Panc1 (cell line): Measurements from ENCODE around the gene TFE3. TPM values are rescaled to one million over a fixed set of nuclear protein-coding genes. Genes with fewer than 3 reads are reported as not detected.
A peak's percentile ranks its signal among the peaks of the same experiment; 100 is the strongest.

ENCODE experiments used
- ATAC-seq: fragments of 200-7000 bp; cut with Tn5 transposase; 2 replicates; pipeline ENCODE4 v1.9.1; 2020; ENCODE audit warnings: mild to moderate bottlenecking, moderate library complexity
- BruUV-seq: library from RNA; stranded (reverse); fragments of 400-500 nt; replicated peaks from 2 replicates; lab custom pipeline; 2021; lab: Mats Ljungman, UMichigan
- CTCF ChIA-PET: fragments of 300-600 bp; sonication (Branson Sonifier 250); formaldehyde crosslinking; loops from one replicate; lab custom pipeline; 2022; ENCODE audit warnings: antibody characterized with exemption; lab: Charles Lee
- POLR2A ChIA-PET: fragments of 300-600 bp; sonication (Branson Sonifier 250); formaldehyde crosslinking; loops from one replicate; lab custom pipeline; 2022; ENCODE audit warnings: antibody characterized with exemption; lab: Charles Lee
- DNase-seq: peaks from one replicate; pipeline ENCODE4 v3.0.0-alpha.2; 2010; ENCODE audit warnings: low read depth, low spot score
- H3K27ac ChIP-seq: 2 replicates; pipeline ENCODE4 v1.5.1; 2011; ENCODE audit warnings: mild to moderate bottlenecking, low read length, inconsistent platforms
- H3K27me3 ChIP-seq: fragments of 200-500 bp; sonication (Bioruptor generic); 2 replicates; pipeline ENCODE4 v1.6.0; 2014; ENCODE audit warnings: low read length, inconsistent platforms; ENCODE audit not compliant: control insufficient read depth, insufficient read depth
- H3K36me3 ChIP-seq: fragments of 200-500 bp; sonication (Bioruptor generic); 2 replicates; pipeline ENCODE4 v1.5.1; 2014; ENCODE audit warnings: inconsistent platforms, mild to moderate bottlenecking, low read length, moderate library complexity; ENCODE audit not compliant: control insufficient read depth, insufficient read depth
- H3K4me1 ChIP-seq: 2 replicates; pipeline ENCODE4 v1.5.1; 2011; ENCODE audit warnings: inconsistent platforms, mild to moderate bottlenecking, low read length, moderate library complexity; ENCODE audit not compliant: control insufficient read depth, insufficient read depth
- H3K4me3 ChIP-seq, 2 experiments: 2 replicates each; pipeline ENCODE4 v1.5.1; 2011 to 2012; ENCODE audit warnings: low read depth in 2 of 2, low read length in 2 of 2, mild to moderate bottlenecking in 2 of 2, inconsistent platforms in 1 of 2, moderate library complexity in 1 of 2
- H3K9me3 ChIP-seq: fragments of 200-500 bp; sonication (Bioruptor generic); 2 replicates; pipeline ENCODE4 v1.5.1; 2014; ENCODE audit warnings: low read depth, mild to moderate bottlenecking, inconsistent platforms, low read length, moderate library complexity; ENCODE audit not compliant: control insufficient read depth, insufficient read depth
- CTCF ChIP-seq: fragments of 450-650 bp; IDR thresholded peaks from 2 replicates; pipeline ENCODE4 v1.5.1; 2017; ENCODE audit warnings: mild to moderate bottlenecking
- POLR2AphosphoS5 ChIP-seq: IDR thresholded peaks from 2 replicates; pipeline ENCODE4 v1.6.1; 2012; ENCODE audit warnings: mild to moderate bottlenecking, low read depth, low read length, moderate library complexity
- REST ChIP-seq, 2 experiments: IDR thresholded peaks; 2 replicates each; pipeline ENCODE4 v1.6.1; 2011 to 2012; ENCODE audit warnings: low read depth in 2 of 2, control low read depth in 1 of 2, low read length in 1 of 2, mild to moderate bottlenecking in 1 of 2, moderate library complexity in 1 of 2; ENCODE audit not compliant: insufficient read depth in 1 of 2
- SIN3A ChIP-seq: IDR thresholded peaks from 2 replicates; pipeline ENCODE4 v1.6.1; 2012; ENCODE audit warnings: low read depth, mild to moderate bottlenecking, low read length, moderate library complexity, borderline replicate concordance; ENCODE audit not compliant: insufficient read depth
- TCF7L2 ChIP-seq: IDR thresholded peaks from 2 replicates; pipeline ENCODE4 v1.6.1; 2011; ENCODE audit warnings: mild to moderate bottlenecking, low read depth, low read length, inconsistent platforms
- in situ Hi-C: cut with HindIII; loops from 2 replicates; pipeline ENCODE4 v1.10.0; 2016; ENCODE audit warnings: low sequenced_read_pairs, low pct_unique_long_range_greater_than_20kb
- intact Hi-C: fragments of 100-400 bp; cut with micrococcal nuclease; formaldehyde crosslinking; loops from one replicate; pipeline ENCODE4 v1.10.0; 2022; ENCODE audit not compliant: unreplicated experiment
- total RNA-seq: library from RNA; stranded (reverse); gene quantifications from one replicate; pipeline ENCODE4 v1.2.1, GENCODE V29; 2021; ENCODE audit not compliant: unreplicated experiment

Gene TFE3
- total RNA-seq, 1 experiment from 2014 or later = 45.9 TPM

DNA sequence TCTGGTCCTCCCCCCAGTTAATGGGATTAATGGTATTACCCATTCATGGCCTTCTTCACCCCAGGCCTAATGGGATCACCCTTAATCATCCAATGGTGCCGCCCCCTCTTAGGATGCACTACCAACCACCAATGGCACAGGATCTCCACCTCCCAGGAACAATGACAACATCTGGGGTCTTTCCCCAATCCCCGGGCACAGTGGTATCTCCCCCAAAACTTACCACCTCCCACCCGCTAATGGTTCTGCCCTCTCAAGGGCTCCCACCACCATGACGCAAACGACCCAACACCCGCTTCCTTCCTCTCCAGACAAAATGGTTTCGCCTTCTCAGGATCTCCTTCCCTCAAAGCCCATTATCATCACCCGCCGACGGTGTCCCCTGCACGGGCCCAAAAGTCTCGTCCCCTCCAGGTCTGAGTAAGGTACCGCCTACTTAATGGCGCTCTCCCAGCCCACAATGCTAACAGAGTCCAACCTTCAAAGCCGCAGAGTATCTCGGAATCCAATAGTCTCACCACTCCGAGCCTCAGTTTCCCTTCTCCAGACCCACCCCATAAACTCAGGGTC, 41.6 kb downstream of the TFE3 start:
- TF ChIP-seq SIN3A = no peak

GRCh38 chrX:49000636-49001035, 42.5 kb downstream of the TFE3 start:
- ATAC-seq (no peak), DNase-seq (no peak)
- Histone ChIP-seq H3K36me3 (no peaks in the 10 kb centered on the region; the same call in 1 of the 2 replicates), H3K4me3 (no peak overlapping the region; a peak in 1 of 4 replicates), H3K4me1 (0 out of 2 replicates have a peak, but pooled peaks cover 3% of the 10 kb centered on the region), H3K9me3 (no peaks in the 10 kb centered on the region), H3K27me3 (no peaks in the 10 kb centered on the region), H3K27ac (no peak overlapping the region)
- CTCF ChIA-PET = no interaction called here
- BruUV-seq = no TSS peak
- intact Hi-C loops (no loop called here), in situ Hi-C loops (no loop called here)
- POLR2A ChIA-PET = interaction anchor here (0.6 kb wide), 1 partner anchor 261 kb away, joined by 3 read pairs; no protein-coding TSS in a partner anchor
- TF ChIP-seq REST (IDR thresholded peaks at IDR 0.05; ENCODE audit: insufficient read depth in 1 of 2, low read depth in 2 of 2, low read length in 1 of 2) = no peak
- no peak for TF ChIP-seq POLR2AphosphoS5
- TF ChIP-seq CTCF = no peak
- TF ChIP-seq SIN3A = no peak
- TF ChIP-seq TCF7L2 = no peak

More for the DNA sequence above, 41.6 kb downstream of the TFE3 start:
- intact Hi-C loops = no loop called here
- DNase-seq (no peak), ATAC-seq (peak; percentile 59)
- H3K36me3 ChIP-seq = no peaks in the 10 kb centered on the region; the same call in 1 of the 2 replicates
- no peaks in the 10 kb centered on the region for H3K9me3 ChIP-seq
- H3K4me3 ChIP-seq = peak overlapping the region; percentile 94 to 99
- ChIA-PET CTCF (no interaction called here), POLR2A (interaction anchor here (1.0 kb wide), 1 partner anchor 30 kb away, joined by 3 read pairs; the partner anchor contains the start of gene KCND1)
- H3K27ac ChIP-seq = peak overlapping the region; percentile 96
- 0 out of 2 replicates have a peak, but pooled peaks cover 3% of the 10 kb centered on the region for H3K4me1 ChIP-seq
- H3K27me3 ChIP-seq = no peaks in the 10 kb centered on the region
- in situ Hi-C loops = no loop called here
- TSS peak; percentile 81 for BruUV-seq

DNA sequence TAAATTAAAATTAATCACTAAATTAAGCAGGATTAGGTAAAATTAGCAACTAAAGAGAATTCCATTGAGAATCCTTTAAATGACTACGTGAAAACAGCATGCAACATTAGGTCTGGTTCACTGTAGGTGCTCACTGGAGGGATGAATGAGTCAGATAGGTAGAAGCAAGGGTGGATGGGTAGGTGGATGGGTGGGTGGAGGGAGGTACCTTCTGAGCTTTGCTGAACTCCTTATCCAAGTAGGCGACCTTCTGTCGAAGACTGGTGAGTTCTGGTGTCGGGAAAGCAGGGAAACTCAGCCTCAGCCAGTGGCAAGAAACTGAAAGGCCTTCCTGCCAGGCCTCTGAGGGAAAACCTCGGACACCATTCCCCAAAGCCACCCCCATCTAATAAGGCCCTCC, 44.1 kb downstream of the TFE3 start:
- TF ChIP-seq POLR2AphosphoS5 (no peak), SIN3A (no peak), CTCF (no peak), REST (IDR thresholded peaks at IDR 0.05; ENCODE audit: insufficient read depth in 1 of 2, low read depth in 2 of 2, low read length in 1 of 2) (no peak), TCF7L2 (no peak)
- no peak overlapping the region for H3K27ac ChIP-seq
- no peak overlapping the region for H3K4me3 ChIP-seq
- intact Hi-C loops (no loop called here), in situ Hi-C loops (no loop called here)
- no peak for ATAC-seq
- no peaks in the 10 kb centered on the region; the same call in none of the 2 replicates for H3K36me3 ChIP-seq
- no TSS peak for BruUV-seq
- H3K27me3 ChIP-seq = no peaks in the 10 kb centered on the region
- DNase-seq = no peak
- ChIA-PET CTCF (no interaction called here), POLR2A (no interaction called here)
- H3K4me1 ChIP-seq = 0 out of 2 replicates have a peak, but pooled peaks cover 3% of the 10 kb centered on the region
- H3K9me3 ChIP-seq = no peaks in the 10 kb centered on the region
